ENCODE results near the gene NAPSA. TPM values are rescaled to one million over a fixed set of nuclear protein-coding genes. Genes with fewer than 3 reads are reported as not detected.

Gene NAPSA
- total RNA-seq, 1 donor from 2014 or later, result 0.26 TPM

GRCh38 chr19:50314724-50315708 lies 50.4 kb downstream of the NAPSA start:
- FAIRE-seq, result no peak
- no peak for TF ChIP-seq CTCF (IDR thresholded peaks at IDR 0.05; ENCODE audit: insufficient read depth, low read length, severe bottlenecking)

GRCh38 chr19:50313812-50314536 lies 51.5 kb downstream of the NAPSA start:
- DNase-seq (ENCODE audit: low read depth), result no peak
- H3K36me3 ChIP-seq (ENCODE audit: control insufficient read depth, insufficient read depth, low read length), result no peaks in the 10 kb centered on the region
- no peak for FAIRE-seq
- H3K4me3 ChIP-seq (ENCODE audit: low read depth, low read length), result no peak overlapping the region
- TF ChIP-seq CTCF (IDR thresholded peaks at IDR 0.05; ENCODE audit: insufficient read depth, low read length, severe bottlenecking), result no peak
- peaks cover 10% of the 10 kb centered on the region for H3K27me3 ChIP-seq (ENCODE audit: control insufficient read depth, insufficient read depth, low read length)

More at GRCh38 chr19:50314724-50315708, 50.4 kb downstream of the NAPSA start:
- peaks cover 10% of the 10 kb centered on the region for H3K27me3 ChIP-seq (ENCODE audit: control insufficient read depth, insufficient read depth, low read length)
- no peak overlapping the region for H3K4me3 ChIP-seq (ENCODE audit: low read depth, low read length)
- DNase-seq (ENCODE audit: low read depth), result no peak
- no peaks in the 10 kb centered on the region for H3K36me3 ChIP-seq (ENCODE audit: control insufficient read depth, insufficient read depth, low read length)

GRCh38 chr19:50312967-50313811 lies 52.2 kb downstream of the NAPSA start:
- FAIRE-seq (no peak), DNase-seq (ENCODE audit: low read depth) (no peak)
- Histone ChIP-seq H3K27me3 (ENCODE audit: control insufficient read depth, insufficient read depth, low read length) (peaks cover 10% of the 10 kb centered on the region), H3K36me3 (ENCODE audit: control insufficient read depth, insufficient read depth, low read length) (no peaks in the 10 kb centered on the region), H3K4me3 (ENCODE audit: low read depth, low read length) (no peak overlapping the region)
- no peak for TF ChIP-seq CTCF (IDR thresholded peaks at IDR 0.05; ENCODE audit: insufficient read depth, low read length, severe bottlenecking)

- Histone ChIP-seq H3K36me3 (ENCODE audit: control insufficient read depth, insufficient read depth, low read length) (no peaks in the 10 kb centered on the region), H3K4me3 (ENCODE audit: low read depth, low read length) (no peak overlapping the region), H3K27me3 (ENCODE audit: control insufficient read depth, insufficient read depth, low read length) (peaks cover 10% of the 10 kb centered on the region)
- DNase-seq (ENCODE audit: low read depth), result no peak
- FAIRE-seq, result no peak
- TF ChIP-seq CTCF (IDR thresholded peaks at IDR 0.05; ENCODE audit: insufficient read depth, low read length, severe bottlenecking), result no peak
Measured at GRCh38 chr19:50311723-50312635, 53.5 kb downstream of the NAPSA start.

Measured in bronchial epithelial cell (primary cell).